AG04450 (cell line): ENCODE measurements around the gene AEBP1. TPM values are rescaled to one million over a fixed set of nuclear protein-coding genes. Genes with fewer than 3 reads are reported as not detected.

Source experiments
- CTCF ChIA-PET: fragments of 300-600, 350-600 bp; formaldehyde crosslinking; extraction: SDS; loops from one replicate; lab custom pipeline; 2022; ENCODE audit warnings: antibody characterized with exemption, inconsistent platforms; lab: Charles Lee
- POLR2A ChIA-PET: fragments of 350-600 bp; formaldehyde crosslinking; extraction: SDS; loops from one replicate; lab custom pipeline; 2021; ENCODE audit warnings: antibody characterized with exemption, inconsistent platforms; lab: Yijun Ruan, JAX
- DNase-seq: peaks from one replicate; pipeline ENCODE4 v3.0.0-alpha.2; 2011; ENCODE audit warnings: low read depth, low spot score
- H3K27ac ChIP-seq: one replicate; pipeline ENCODE4 v1.5.1; 2012; ENCODE audit warnings: low read depth, low read length, control low read depth
- H3K27me3 ChIP-seq: one replicate; pipeline ENCODE4 v1.6.0; 2012; ENCODE audit warnings: low read length; ENCODE audit not compliant: control insufficient read depth, insufficient read depth
- H3K4me3 ChIP-seq: 2 replicates; pipeline ENCODE4 v1.5.1; 2011; ENCODE audit warnings: mild to moderate bottlenecking, low read depth, low read length, control low read depth
- H3K9me3 ChIP-seq: 2 replicates; pipeline ENCODE4 v1.5.1; 2012; ENCODE audit warnings: low read length; ENCODE audit not compliant: control insufficient read depth, insufficient read depth
- polyA plus RNA-seq: library from polyadenylated mRNA; depleted of rRNA; stranded (reverse); fragments of >200 nt; gene quantifications from 2 replicates; pipeline ENCODE4 v1.2.3, GENCODE V29; 2011
- TF ChIP-seq, protein P1 (sequence below): IDR thresholded peaks from 2 replicates; pipeline ENCODE4 v1.5.1; 2011; ENCODE audit warnings: low read depth, low read length, control low read depth, inconsistent platforms

Gene AEBP1
- polyA plus RNA-seq, 1 experiment = 18.5 TPM

DNA sequence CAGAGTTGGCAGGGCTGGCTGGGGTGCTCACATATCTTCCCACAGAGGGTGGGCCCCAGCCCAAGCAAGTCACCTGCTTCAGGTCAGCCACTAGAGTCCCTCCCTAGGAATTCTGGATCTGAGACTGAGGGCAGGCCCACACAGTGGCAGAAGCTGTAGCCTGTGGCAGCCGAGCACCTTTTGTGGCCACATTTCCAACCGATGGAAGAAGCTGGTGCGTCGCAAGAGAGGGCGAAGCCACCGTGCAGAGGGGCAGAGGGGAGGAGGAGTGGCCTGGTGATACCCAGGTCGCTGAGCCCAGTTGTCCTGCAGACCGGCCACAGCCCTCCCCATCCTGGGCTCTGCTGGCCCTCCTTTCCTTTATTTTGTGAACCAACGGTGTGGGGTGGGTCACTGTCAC is 27.1 kb upstream of the AEBP1 start:
- H3K27ac ChIP-seq = no peak overlapping the region
- no peak for DNase-seq
- TF ChIP-seq, protein P1, sequence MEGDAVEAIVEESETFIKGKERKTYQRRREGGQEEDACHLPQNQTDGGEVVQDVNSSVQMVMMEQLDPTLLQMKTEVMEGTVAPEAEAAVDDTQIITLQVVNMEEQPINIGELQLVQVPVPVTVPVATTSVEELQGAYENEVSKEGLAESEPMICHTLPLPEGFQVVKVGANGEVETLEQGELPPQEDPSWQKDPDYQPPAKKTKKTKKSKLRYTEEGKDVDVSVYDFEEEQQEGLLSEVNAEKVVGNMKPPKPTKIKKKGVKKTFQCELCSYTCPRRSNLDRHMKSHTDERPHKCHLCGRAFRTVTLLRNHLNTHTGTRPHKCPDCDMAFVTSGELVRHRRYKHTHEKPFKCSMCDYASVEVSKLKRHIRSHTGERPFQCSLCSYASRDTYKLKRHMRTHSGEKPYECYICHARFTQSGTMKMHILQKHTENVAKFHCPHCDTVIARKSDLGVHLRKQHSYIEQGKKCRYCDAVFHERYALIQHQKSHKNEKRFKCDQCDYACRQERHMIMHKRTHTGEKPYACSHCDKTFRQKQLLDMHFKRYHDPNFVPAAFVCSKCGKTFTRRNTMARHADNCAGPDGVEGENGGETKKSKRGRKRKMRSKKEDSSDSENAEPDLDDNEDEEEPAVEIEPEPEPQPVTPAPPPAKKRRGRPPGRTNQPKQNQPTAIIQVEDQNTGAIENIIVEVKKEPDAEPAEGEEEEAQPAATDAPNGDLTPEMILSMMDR = no peak
- H3K9me3 ChIP-seq = no peaks in the 10 kb centered on the region; the same call in 1 of the 2 replicates
- ChIA-PET CTCF (no interaction called here), POLR2A (no interaction called here)
- H3K4me3 ChIP-seq = no peak overlapping the region
- H3K27me3 ChIP-seq = no peaks in the 10 kb centered on the region

DNA sequence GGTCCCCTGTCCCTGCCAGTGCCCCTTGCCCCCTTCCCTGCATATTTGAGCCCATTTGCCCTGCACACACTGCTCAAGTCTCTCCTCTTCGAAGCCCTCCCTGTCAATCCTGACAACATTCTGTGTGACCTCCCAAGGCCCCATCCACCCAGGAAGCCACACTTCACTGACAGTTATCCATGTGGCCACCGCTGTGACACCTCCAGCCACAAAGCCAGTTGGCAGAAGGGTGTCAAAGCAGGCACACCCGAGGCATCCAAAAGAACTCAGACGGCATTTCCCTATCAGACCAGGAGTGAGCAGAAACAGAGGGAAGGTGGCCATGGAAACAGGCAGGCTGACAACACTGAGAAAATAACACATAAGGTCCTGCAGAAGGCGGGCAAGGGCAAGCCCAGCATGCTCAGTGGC is 26.5 kb upstream of the AEBP1 start:
- POLR2A ChIA-PET = no interaction called here
- no peak overlapping the region for H3K4me3 ChIP-seq
- no peak overlapping the region for H3K27ac ChIP-seq
- TF ChIP-seq, protein P1 = no peak
- DNase-seq = no peak
- H3K9me3 ChIP-seq = no peaks in the 10 kb centered on the region; the same call in 1 of the 2 replicates
- CTCF ChIA-PET = no interaction called here
- H3K27me3 ChIP-seq = no peaks in the 10 kb centered on the region

GRCh38 chr7:44078521-44078920 is 25.6 kb upstream of the AEBP1 start:
- ChIA-PET POLR2A (no interaction called here), CTCF (no interaction called here)
- H3K9me3 ChIP-seq = no peaks in the 10 kb centered on the region; the same call in 1 of the 2 replicates
- no peaks in the 10 kb centered on the region for H3K27me3 ChIP-seq
- no peak overlapping the region for H3K4me3 ChIP-seq
- H3K27ac ChIP-seq = no peak overlapping the region
- TF ChIP-seq, protein P1 = no peak
- DNase-seq = no peak

- no peak overlapping the region for H3K27ac ChIP-seq
- no peak for DNase-seq
- H3K27me3 ChIP-seq = no peaks in the 10 kb centered on the region
- no peaks in the 10 kb centered on the region; the same call in 1 of the 2 replicates for H3K9me3 ChIP-seq
- POLR2A ChIA-PET = no interaction called here
- H3K4me3 ChIP-seq = no peak overlapping the region
- TF ChIP-seq, protein P1 = no peak
- CTCF ChIA-PET = no interaction called here
Observed at GRCh38 chr7:44079331-44080021, 24.7 kb upstream of the AEBP1 start.

GRCh38 chr7:44080118-44080517 is 24.0 kb upstream of the AEBP1 start:
- no peaks in the 10 kb centered on the region; the same call in 1 of the 2 replicates for H3K9me3 ChIP-seq
- no peak for DNase-seq
- TF ChIP-seq, protein P1 = no peak
- no peaks in the 10 kb centered on the region for H3K27me3 ChIP-seq
- POLR2A ChIA-PET = no interaction called here
- no peak overlapping the region for H3K4me3 ChIP-seq
- no peak overlapping the region for H3K27ac ChIP-seq
- CTCF ChIA-PET = no interaction called here
